ENCODE data around the gene XYLT2.

Gene XYLT2

GRCh38 chr17:50348522-50349242 is 2.8 kb downstream of the XYLT2 start:
- DNase-seq (ENCODE audit: low spot score): no peak

- DNase-seq (ENCODE audit: low spot score): no peak
These were observed 3.3 kb downstream of the XYLT2 start for GRCh38 chr17:50349243-50349600.

- DNase-seq (ENCODE audit: low spot score): no peak
These were observed 4.8 kb downstream of the XYLT2 start for GRCh38 chr17:50350733-50351132.

- no peak for DNase-seq (ENCODE audit: low spot score)
These were observed 6.3 kb downstream of the XYLT2 start for GRCh38 chr17:50352072-50352692.

GRCh38 chr17:50352693-50353599 is 7.0 kb downstream of the XYLT2 start:
- DNase-seq (ENCODE audit: low spot score): no peak

- DNase-seq (ENCODE audit: low spot score): no peak
These were observed 7.8 kb downstream of the XYLT2 start for GRCh38 chr17:50353600-50354195.

GRCh38 chr17:50354198-50354597 is 8.3 kb downstream of the XYLT2 start:
- no peak for DNase-seq (ENCODE audit: low spot score)

- no peak for DNase-seq (ENCODE audit: low spot score)
These were observed 8.8 kb downstream of the XYLT2 start for GRCh38 chr17:50354776-50355175.

GRCh38 chr17:50355336-50355700 is 9.4 kb downstream of the XYLT2 start:
- no peak for DNase-seq (ENCODE audit: low spot score)

- DNase-seq (ENCODE audit: low spot score): no peak
These were observed 9.9 kb downstream of the XYLT2 start for GRCh38 chr17:50355701-50356341.

GRCh38 chr17:50356418-50356817 is 10.5 kb downstream of the XYLT2 start:
- DNase-seq (ENCODE audit: low spot score): no peak

GRCh38 chr17:50356892-50357510 is 11.1 kb downstream of the XYLT2 start:
- DNase-seq (ENCODE audit: low spot score): no peak

GRCh38 chr17:50358177-50358576 is 12.3 kb downstream of the XYLT2 start:
- DNase-seq (ENCODE audit: low spot score): no peak

GRCh38 chr17:50359005-50359699 is 13.2 kb downstream of the XYLT2 start:
- no peak for DNase-seq (ENCODE audit: low spot score)

GRCh38 chr17:50359998-50360461 is 14.1 kb downstream of the XYLT2 start:
- DNase-seq (ENCODE audit: low spot score): no peak

GRCh38 chr17:50360486-50361115 is 14.7 kb downstream of the XYLT2 start:
- DNase-seq (ENCODE audit: low spot score): no peak

- DNase-seq (ENCODE audit: low spot score): peak; percentile 83
These were observed 15.9 kb downstream of the XYLT2 start for GRCh38 chr17:50361561-50362480.

- no peak for DNase-seq (ENCODE audit: low spot score)
These were observed 16.7 kb downstream of the XYLT2 start for GRCh38 chr17:50362661-50363060.
